Stimulated activated CD4-positive, alpha-beta T cell treated with anti-CD3 and anti-CD28 coated beads, TNF-alpha, amount 100 ng/mL, for 1 hour (primary cell): ENCODE results near the gene IL12RB2.

Experiments
- DNase-seq, 3 donors: peaks; one replicate each; pipeline ENCODE4 v3.0.0-alpha.2; 2020; ENCODE audit warnings: low read depth in 3 of 3, low spot score in 1 of 3

Gene IL12RB2

DNA sequence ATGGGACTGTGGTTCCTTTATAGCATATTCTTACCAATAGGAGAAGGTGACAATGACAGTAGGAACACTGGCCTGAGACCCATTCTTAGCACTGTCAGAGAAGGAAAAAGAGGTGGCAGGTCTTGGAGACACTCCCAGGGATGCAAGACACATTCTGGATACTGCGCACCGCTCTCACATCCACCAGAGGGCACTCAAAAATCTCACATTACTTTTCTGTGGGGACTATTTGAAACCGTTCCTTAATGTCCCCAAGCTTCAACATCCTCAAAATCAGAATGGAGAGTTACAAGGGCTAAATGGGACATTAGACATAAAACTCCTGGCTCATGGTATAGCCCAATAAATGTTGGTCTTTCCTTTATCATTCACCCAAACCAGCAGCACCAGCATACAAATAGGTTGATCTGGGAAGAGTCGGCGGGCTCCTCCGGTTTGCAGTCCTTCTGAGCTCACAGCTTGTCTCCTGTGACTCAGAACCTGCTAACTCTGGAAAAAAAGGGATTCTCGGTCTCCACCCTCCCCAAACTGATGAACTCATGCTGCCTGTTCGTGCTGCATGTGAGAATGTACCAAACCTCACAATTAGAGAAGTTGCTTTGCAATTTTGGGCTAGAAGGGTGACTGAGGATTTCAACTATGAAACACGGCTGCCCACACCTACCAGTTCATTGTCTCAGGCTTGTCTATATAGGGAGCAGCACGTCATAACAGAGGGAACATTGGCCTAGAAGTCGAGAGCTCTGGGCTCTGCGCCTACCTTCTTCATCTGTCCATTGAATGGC is 40.2 kb downstream of the IL12RB2 start:
- no peak for DNase-seq

DNA sequence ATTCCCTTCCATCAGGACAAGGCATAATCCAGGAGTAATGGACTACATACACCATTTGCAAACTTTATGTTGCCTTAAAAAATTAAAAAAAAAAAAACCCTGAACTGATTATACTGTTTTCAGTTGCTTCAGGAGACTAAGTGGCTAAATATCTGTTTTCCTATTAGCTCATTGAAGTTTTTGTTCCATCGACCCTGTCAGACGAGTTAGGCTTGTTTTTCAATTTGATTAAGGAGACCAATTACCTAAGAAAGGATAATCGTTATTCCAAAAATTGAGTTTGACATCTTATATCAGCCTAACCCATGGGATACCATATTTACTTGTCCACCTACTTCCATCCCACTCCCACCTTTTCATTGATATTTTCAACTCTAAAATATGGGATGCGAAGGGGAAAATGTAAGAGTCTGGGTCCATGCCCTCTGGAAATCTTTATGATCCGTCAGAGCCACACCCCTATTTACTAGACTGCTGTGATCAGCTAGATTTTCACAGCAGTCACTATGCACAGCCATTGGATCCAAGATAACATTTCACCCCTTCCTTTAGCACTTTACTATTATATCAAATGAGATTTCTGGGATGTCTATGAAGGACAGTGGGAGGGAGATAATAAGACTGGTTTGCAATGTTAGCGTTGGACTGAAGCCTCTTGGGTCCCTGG is 41.0 kb downstream of the IL12RB2 start:
- DNase-seq = no peak

DNA sequence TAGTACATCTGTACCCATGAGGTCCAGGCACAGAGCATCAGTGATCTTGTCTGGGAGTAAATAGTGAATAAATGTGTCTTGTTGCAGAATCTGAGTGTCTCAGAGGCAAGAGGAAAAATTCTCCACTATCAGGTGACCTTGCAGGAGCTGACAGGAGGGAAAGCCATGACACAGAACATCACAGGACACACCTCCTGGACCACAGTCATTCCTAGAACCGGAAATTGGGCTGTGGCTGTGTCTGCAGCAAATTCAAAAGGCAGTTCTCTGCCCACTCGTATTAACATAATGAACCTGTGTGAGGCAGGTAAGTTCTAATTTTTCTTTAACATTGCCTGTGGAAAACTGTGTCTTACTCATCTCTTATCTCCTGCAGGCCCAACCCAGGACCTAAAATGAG is 43.1 kb downstream of the IL12RB2 start:
- no peak for DNase-seq

DNA sequence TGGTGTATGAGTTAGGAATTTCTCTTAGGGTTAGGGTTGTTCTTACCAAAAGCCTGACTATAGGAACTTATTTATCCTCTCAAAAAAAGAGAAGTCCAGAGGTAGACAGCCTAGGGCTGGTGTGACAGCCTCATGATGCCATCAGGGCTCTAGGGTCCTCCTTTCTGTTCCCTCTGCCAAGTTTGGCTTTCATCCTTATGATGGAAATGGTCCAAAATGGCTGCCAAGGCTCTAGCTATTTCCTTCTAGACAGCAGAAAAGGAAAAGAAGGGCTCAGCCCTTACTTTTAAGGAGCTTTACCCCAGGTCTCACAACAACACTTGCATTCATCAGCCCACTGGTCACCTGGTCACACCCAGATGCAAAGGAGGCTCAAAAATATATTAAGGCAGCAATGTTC is 44.5 kb downstream of the IL12RB2 start:
- DNase-seq = no peak

DNA sequence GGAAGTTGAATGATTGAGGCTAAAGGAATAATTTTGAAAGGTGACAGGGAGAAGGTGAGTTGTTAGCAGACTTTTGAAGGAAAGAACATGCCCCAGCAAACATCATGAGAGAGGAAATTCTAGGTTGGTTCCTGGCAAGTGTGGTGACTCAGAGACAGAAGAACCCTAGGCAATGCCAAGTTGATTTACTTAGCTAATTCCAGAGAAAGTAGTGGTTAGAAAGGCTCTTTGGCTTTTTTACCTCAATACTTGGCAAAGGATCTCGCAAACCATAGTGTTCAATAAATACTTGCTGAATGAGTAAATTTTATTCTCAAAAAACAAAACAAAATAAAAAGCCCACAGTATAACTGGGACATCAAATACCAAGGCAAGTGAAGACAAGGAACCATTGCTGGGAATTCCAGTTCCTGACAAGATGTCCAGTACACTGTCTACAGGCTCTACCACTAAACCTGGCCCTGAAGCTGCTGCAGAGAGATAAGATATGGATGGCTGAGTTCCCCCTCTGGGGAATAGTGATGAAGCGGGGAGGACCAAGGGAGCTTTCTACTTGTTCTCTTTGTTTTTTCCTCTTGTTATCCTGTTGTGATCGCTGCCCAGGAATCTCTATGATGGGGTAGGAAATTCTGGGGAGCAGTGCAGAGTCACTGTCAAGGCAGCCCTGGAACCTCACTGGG is 48.2 kb downstream of the IL12RB2 start:
- DNase-seq = no peak

DNA sequence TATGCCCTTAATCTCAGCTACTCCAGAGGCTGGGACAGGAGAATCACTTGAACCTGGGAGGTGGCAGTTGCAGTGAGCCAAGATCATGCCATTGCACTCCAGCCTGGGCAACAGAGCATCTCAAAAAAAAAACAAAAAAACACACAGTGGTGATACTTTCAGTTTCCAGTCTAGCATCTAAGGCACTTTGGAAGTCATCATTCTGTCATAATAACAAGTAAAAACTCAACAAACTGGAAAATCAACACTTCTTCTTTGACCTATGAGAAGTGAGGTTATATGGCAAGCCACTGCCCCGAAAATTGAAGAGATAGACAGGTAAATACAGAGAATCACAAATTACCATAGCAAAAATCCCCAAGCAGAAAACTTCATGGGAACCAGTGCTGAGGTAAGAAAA is 51.9 kb downstream of the IL12RB2 start:
- no peak for DNase-seq

DNA sequence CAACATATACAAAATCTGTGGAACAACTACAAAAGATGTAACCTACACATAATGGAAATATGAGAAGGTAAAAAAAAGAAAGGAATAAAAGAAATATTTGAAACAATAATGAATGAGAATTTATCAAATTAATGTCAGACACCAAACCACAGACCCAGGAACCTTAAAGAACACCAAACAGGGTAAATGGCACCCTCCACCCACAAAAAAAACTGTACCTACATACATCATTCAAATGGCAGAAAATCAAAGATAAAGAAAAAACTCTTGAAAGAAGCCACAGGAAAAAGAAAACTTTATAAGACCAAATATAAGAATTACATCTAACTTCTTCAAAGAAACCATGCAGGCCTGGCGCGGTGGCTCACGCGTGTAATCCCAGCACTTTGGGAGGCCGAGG is 54.0 kb downstream of the IL12RB2 start:
- no peak for DNase-seq

DNA sequence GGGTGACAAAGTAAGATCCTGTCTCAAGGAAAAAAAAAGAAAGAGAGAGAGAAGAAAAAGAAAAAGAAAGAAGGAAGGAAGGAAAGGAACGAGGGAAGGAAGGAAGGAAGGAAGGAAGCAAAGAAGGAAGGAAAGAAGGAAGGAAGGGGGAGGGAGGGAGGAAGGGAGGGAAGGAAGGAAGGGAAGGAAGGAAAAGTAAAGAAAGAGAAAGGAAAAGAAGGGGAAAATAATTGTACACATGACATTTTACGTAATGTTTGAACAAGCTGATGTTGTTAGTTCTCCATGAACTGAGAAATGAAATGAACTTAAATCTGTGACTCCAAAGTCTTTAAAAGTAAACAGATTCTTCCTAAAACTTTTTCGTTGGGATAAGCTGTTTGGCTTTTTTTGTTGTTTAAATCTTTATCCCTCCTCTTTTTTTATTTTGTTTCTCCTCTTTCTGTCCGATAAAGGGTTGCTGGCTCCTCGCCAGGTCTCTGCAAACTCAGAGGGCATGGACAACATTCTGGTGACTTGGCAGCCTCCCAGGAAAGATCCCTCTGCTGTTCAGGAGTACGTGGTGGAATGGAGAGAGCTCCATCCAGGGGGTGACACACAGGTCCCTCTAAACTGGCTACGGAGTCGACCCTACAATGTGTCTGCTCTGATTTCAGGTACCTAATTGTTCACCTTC is 59.8 kb downstream of the IL12RB2 start:
- DNase-seq = no peak

DNA sequence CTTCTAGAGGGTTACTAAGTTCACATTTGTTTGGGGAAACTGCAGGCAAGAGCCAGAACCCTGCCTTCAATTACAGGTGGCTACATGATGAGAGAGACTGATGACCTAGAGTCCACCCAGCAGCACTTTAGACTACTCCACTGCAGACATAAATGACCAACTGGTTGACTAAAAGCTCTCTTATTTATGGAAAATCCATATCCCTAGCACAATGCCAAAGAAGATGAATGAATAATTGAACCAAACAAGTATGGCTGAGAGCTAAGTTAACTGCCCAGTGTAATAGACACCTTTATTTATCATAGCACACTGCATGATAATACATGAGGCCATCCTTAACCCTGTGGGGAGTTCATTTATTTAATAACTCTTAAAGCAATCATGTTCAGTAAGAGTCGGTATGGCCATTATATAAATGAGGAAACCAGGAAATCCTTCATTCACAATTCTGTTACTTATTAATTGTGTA is 60.4 kb downstream of the IL12RB2 start:
- DNase-seq = no peak

DNA sequence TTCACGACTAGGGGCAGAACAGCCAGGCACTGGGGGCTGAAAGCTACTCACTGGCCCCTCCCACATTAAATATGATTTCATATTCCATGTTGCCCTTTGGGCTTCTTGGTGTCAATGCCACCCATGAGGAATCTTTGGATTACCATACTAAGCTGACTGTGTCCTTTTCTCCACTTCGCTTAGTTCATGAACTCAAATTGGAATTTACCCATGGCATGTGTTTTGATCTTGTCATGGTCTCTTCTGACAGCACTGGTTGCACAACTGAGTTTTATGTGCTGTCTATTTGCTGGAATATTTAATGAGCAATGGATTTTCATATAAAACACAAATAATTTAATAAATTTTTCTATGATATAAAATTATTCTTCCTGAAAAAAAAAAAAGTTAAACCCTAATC is 63.4 kb downstream of the IL12RB2 start:
- DNase-seq = no peak

DNA sequence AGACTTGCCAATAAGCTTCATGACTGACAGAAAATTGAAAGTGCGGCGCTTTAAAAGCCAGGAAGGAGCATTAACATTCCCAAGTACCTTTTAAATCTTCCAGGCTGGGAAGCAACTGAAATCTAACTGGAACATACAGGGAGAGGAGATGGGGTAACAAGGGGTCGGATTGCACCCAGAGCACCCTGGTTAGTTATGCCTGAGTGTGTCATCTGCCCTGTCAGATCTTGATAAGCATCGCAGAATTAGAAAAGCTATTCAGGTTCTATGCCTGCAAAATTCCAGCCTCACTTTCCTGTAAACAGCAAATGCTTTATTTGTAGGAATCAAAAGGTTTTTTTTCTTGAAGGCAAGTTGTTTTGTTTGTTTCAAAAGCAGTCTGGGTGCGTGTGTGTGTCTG is 64.0 kb downstream of the IL12RB2 start:
- no peak for DNase-seq

DNA sequence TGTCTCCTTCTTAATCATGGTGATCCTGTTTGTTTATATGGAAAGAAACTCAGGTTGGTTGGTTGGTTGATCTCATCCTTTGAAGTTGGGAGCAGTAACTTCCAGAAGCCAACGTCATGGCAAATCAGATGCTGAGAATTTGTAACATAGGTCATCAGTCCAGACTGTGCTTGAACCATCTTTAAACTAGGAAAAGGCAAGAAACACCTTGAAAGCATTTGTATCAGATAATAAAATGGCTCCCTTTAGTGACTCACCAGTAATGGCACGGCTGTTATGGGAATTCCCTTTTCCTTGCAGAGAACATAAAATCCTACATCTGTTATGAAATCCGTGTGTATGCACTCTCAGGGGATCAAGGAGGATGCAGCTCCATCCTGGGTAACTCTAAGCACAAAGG is 64.5 kb downstream of the IL12RB2 start:
- no peak for DNase-seq

DNA sequence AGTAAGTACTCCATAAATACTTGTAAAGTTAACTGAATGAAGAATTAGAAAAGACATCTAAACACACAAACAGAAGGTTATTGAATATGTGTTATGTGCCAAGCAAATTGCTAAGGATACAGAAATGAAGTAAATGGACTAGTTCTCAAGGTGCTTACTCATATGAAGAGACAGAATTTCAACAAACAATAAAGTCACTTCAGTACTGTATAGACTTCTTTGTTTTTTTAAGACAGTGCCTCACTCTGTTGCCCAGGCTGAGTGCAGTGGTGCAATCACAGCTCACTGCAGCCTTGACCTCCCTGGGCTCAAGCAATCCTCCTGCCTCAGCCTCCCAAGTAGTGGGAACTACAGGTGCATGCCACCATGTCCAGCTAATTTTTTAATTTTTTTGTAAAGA is 65.2 kb downstream of the IL12RB2 start:
- DNase-seq = no peak

DNA sequence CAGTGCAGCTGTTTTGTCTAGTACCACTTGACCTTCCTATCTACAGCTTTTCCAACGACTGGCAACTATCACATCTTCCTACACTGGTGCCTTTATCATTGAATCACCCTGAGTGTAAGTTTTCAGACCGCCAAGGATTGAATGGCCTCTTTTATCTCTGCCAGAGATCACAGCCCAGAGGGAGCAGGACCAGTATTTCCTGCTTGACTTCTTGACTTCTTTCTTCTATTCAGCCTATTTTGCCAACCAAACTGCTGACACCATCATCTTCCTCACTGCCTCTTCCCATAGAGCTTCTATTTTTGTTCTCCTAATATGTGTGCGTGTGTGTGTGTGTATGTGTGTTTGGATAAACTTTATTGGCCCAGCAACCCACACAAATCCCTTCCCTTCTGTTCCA is 68.7 kb downstream of the IL12RB2 start:
- no peak for DNase-seq

DNA sequence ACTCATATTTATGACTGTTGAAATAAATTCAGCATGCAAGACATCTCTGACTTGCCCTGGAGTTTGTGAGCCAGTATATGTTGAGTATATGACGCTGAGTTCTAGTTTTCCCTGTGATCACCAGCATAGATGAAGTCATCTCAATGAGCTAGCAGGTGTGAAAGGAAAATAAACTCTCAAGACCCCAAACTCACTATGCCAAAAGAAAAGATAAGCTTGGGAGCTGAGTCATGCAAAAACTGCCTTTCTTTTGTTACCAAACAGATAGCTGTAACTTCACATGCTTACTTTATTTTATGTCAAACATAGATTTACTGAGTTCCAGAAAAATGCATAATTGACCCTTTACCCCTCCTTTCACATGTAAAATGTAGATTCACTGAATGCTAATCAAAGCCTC is 69.6 kb downstream of the IL12RB2 start:
- DNase-seq = no peak

DNA sequence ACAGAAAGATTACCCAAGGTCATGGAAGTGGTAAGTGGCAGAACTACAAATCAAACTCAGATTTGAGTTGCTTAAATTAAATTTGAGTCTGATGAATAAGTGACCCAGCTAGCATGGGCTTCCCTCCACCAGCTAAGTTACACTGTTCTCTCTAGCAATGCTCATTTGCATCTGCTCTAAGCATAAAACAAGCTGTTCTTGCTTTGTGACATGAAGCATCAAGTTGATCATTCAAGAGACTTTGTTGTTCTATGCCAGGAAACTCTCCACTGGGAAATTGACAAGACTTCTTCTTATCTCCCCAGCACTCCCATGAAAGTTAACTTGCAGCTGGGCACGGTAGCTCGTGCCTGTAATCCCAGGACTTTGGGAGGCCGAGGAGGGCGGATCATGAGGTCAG is 73.5 kb downstream of the IL12RB2 start:
- no peak for DNase-seq

DNA sequence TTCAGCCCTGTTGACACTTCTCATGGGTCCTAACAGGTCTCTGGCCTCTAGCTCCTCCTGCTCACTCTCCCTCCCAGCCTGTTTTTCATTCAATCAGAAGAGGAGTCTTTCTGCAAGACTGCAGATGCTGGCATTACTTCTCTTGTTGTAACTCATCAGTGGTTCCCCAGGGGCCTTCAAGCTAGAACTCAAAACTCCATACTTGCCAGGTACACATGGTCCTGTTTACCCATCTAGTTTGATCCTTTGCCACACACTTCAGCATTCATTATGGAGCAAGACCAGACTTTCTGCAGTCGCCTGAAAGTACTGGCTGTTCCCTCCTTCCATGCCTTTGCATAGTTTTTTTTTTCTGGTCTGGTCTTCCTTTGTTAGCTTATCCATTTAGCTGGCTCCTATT is 74.6 kb downstream of the IL12RB2 start:
- DNase-seq = no peak

DNA sequence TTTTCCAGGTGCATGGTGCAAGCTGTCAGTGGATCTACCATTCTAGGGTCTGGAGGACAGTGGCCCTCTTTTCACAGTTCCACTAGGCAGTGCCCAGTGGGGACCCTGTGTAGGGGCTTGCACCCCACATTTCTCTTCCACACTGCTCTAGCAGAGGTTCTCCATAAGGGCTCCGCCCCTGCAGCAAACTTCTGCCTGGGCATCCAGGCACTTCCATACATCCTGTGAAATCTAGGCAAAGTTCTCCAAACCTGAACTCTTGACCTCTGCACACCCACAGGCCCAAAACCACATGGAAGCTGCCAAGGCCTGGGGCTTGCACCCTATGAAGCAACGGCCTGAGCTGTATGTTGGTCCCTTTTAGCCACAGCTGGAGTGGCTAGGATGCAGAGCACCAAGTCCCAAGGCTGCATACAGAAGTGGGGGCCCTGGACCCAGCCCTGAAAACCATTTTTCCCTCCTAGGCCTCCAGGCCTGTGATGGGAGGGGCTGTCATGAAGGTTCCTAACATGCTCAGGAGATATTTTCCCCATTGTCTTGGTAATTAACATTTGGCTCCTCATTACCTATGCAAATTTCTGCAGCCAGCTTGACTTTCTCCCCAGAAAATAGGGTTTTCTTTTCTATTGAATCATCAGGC is 76.4 kb downstream of the IL12RB2 start:
- no peak for DNase-seq

DNA sequence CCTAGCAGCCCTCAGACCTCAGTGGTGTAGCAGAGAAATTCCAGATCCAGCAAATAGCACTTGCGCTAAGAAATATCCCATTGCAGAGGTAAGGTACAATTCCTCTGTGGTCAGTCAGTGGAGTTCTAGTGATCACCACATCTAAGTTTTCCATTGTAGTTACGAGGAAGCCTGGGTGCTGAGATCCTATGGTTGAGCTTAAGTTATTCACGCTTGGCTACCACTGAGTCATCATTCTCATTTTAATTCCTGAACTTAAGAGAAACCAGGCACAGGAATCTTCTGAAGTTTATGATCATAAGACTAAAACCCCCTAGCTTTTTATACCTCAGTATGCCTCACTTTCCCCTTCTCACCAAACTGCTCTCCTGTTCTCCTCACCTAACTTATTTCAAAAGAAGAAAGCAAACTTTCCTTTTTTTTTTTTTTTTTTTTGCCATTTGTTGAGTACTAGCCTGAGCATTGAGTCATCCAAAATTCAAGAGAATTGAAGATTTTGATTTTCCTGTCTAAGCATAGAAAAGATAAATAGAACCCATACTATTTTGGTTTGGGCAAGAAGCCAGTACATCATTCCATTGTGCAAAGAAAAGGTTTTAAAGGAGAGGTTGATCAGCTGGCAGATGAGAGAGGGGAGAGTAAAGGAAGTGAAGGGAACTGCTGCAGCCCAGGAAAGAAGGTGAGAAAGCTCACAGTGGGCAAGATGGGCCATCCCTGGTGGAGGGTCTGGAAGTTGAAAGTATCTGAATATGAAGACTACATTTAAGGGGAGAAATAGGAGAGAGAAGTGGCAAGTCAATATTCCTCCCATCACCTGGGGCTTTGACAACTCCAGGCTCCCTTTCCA is 82.6 kb downstream of the IL12RB2 start:
- DNase-seq = no peak

DNA sequence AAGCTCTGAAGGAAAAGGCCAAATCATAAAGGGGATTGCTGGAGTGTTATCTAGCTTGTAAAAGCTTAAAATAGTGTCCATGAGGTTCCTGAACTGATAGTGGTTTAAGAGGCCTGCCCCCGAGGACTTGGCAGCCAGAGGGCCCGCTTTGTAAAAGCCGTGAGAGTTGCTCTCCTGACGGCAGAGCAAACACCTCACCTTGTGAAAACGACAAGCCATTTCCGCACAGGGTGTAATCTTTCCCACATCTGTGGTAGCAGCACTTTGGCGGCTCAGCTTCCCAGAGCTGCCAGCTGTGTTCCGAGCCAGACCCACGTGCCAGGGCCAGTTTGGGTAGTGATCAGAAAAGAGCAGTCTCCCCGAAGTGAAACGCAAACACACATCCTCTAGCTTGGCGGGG is 85.6 kb downstream of the IL12RB2 start:
- DNase-seq = no peak
